GM21723 (cell line): ENCODE results near the gene ANKHD1.
"Not testable (repeated sequence)": the region's sequence is repeated elsewhere in the genome, so short reads cannot be mapped to it uniquely, and the experiment has no call there.

ENCODE experiments used
- ATAC-seq: cut with Tn5 transposase; IDR thresholded peaks from one replicate; pipeline ENCODE4 v1.9.1; 2021; ENCODE audit warnings: mild to moderate bottlenecking, moderate library complexity; ENCODE audit not compliant: unreplicated experiment

Gene ANKHD1

GRCh38 chr5:140418862-140419520, 17.4 kb downstream of the ANKHD1 start:
- ATAC-seq: no peak

GRCh38 chr5:140420226-140420570, 18.6 kb downstream of the ANKHD1 start:
- ATAC-seq: no peak

- no peak for ATAC-seq
Observed at GRCh38 chr5:140420665-140421361, 19.2 kb downstream of the ANKHD1 start.

GRCh38 chr5:140421375-140421774, 19.7 kb downstream of the ANKHD1 start:
- not testable (repeated sequence) for ATAC-seq

- ATAC-seq: no peak
Observed at GRCh38 chr5:140423609-140424008, 22.0 kb downstream of the ANKHD1 start.

GRCh38 chr5:140424135-140424534, 22.5 kb downstream of the ANKHD1 start:
- no peak for ATAC-seq

GRCh38 chr5:140427726-140428125, 26.1 kb downstream of the ANKHD1 start:
- not testable (repeated sequence) for ATAC-seq

GRCh38 chr5:140429724-140430123, 28.1 kb downstream of the ANKHD1 start:
- no peak for ATAC-seq

GRCh38 chr5:140432212-140432611, 30.6 kb downstream of the ANKHD1 start:
- ATAC-seq: no peak

GRCh38 chr5:140432916-140433315, 31.3 kb downstream of the ANKHD1 start:
- ATAC-seq: no peak

GRCh38 chr5:140457368-140457767, 55.7 kb downstream of the ANKHD1 start:
- not testable (repeated sequence) for ATAC-seq

- ATAC-seq: no peak
Observed at GRCh38 chr5:140466981-140467742, 65.5 kb downstream of the ANKHD1 start.

GRCh38 chr5:140468188-140468587, 66.6 kb downstream of the ANKHD1 start:
- ATAC-seq: no peak

- no peak for ATAC-seq
Observed at GRCh38 chr5:140469259-140469658, 67.6 kb downstream of the ANKHD1 start.

GRCh38 chr5:140480310-140481014, 78.8 kb downstream of the ANKHD1 start:
- no peak for ATAC-seq

GRCh38 chr5:140481758-140482157, 80.1 kb downstream of the ANKHD1 start:
- ATAC-seq: no peak

- ATAC-seq: no peak
Observed at GRCh38 chr5:140483055-140483454, 81.4 kb downstream of the ANKHD1 start.

- ATAC-seq: not testable (repeated sequence)
Observed at GRCh38 chr5:140488141-140488540, 86.5 kb downstream of the ANKHD1 start.

- ATAC-seq: no peak
Observed at GRCh38 chr5:140488914-140489313, 87.3 kb downstream of the ANKHD1 start.

- no peak for ATAC-seq
Observed at GRCh38 chr5:140497897-140498296, 96.3 kb downstream of the ANKHD1 start.

GRCh38 chr5:140498591-140498990, 97.0 kb downstream of the ANKHD1 start:
- no peak for ATAC-seq
